ENCODE data around the gene C6orf132.

DNA sequence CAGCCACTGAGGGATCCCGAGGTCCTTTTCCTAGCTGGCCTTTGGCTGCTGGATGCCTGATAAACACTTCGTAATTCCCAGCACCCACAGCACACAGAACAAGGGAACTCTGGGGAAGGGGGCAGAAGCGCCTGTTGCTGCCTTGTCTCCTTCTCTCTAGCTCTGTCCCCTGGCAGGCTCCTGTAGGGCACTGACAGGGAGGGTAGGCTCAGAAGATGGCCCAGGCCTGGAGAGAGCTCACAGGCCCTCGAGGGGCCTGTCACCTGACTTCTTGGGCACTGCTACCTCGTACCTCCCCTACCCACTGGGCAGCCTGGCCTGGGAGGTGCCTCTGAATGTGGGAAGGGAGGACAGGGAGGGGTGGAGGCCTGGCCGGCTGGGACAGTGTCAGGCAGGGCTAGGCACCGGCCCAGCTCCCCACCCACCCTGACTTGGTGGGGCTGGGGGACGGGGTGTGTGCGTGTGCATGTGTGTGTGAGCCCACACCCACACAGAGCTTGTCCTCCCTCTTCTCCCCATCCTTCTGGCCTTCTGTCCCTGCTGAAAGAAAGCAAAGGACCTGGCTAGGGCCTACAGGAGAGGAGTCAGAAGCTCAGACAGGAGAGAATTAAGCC lies 18.1 kb downstream of the C6orf132 start:
- TF ChIP-seq, protein P1, sequence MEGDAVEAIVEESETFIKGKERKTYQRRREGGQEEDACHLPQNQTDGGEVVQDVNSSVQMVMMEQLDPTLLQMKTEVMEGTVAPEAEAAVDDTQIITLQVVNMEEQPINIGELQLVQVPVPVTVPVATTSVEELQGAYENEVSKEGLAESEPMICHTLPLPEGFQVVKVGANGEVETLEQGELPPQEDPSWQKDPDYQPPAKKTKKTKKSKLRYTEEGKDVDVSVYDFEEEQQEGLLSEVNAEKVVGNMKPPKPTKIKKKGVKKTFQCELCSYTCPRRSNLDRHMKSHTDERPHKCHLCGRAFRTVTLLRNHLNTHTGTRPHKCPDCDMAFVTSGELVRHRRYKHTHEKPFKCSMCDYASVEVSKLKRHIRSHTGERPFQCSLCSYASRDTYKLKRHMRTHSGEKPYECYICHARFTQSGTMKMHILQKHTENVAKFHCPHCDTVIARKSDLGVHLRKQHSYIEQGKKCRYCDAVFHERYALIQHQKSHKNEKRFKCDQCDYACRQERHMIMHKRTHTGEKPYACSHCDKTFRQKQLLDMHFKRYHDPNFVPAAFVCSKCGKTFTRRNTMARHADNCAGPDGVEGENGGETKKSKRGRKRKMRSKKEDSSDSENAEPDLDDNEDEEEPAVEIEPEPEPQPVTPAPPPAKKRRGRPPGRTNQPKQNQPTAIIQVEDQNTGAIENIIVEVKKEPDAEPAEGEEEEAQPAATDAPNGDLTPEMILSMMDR (conservative IDR thresholded peaks at IDR 0.05; ENCODE audit: low read depth, low read length), result no peak
- TF ChIP-seq EZH2 (IDR thresholded peaks at IDR 0.05; ENCODE audit: borderline replicate concordance, low read depth, low read length, poor library complexity, severe bottlenecking), result no peak
